HEK293 (cell line): ENCODE measurements around the gene PRDM5.

Source experiments
- CTCF ChIA-PET: fragments of 350-600 bp; formaldehyde crosslinking; extraction: SDS; loops from one replicate; lab custom pipeline; 2021; ENCODE audit warnings: antibody characterized with exemption; lab: Yijun Ruan, JAX
- POLR2A ChIA-PET: fragments of 300-600 bp; formaldehyde crosslinking; extraction: SDS; loops from one replicate; lab custom pipeline; 2020; ENCODE audit warnings: antibody characterized with exemption, inconsistent platforms; lab: Yijun Ruan, JAX
- H3K27ac ChIP-seq: fragments of 200-500 bp; sonication (Bioruptor generic); 2 replicates; pipeline ENCODE4 v1.5.1; 2014; ENCODE audit warnings: low read depth, low read length, control low read depth, inconsistent platforms; ENCODE audit errors: extremely low read depth
- H3K36me3 ChIP-seq, 2 experiments: fragments of 200-500 bp in 1 of 2; sonication (Bioruptor generic) in 1 of 2; 1 replicate in 1 of 2; 2 replicates in 1 of 2; pipeline ENCODE4 v1.5.1; 2014 to 2017; ENCODE audit warnings: inconsistent platforms in 2 of 2, low read length in 2 of 2; ENCODE audit not compliant: control insufficient read depth in 2 of 2, insufficient read depth in 1 of 2
- H3K4me1 ChIP-seq: fragments of 200-500 bp; sonication (Bioruptor generic); 2 replicates; pipeline ENCODE4 v1.5.1; 2014; ENCODE audit warnings: mild to moderate bottlenecking, low read length, inconsistent platforms; ENCODE audit not compliant: control insufficient read depth, insufficient read depth
- H3K4me3 ChIP-seq: 2 replicates; pipeline ENCODE4 v1.5.1; 2011; ENCODE audit warnings: low read depth, mild to moderate bottlenecking, control low read depth, low read length, moderate library complexity
- H3K9me3 ChIP-seq: fragments of 200-500 bp; sonication (Bioruptor generic); 2 replicates; pipeline ENCODE4 v1.5.1; 2014; ENCODE audit warnings: low read depth, low read length, inconsistent platforms; ENCODE audit not compliant: control insufficient read depth, insufficient read depth
- BCL11A ChIP-seq: fragments of 450-650 bp; formaldehyde crosslinking; IDR thresholded peaks from 2 replicates; pipeline ENCODE4 v1.5.1; 2016; ENCODE audit warnings: low read depth, missing biosample characterization, missing genetic modification characterization
- ELK4 ChIP-seq: IDR thresholded peaks from 2 replicates; pipeline ENCODE4 v1.6.1; 2011; ENCODE audit warnings: mild to moderate bottlenecking, low read depth, low read length, borderline replicate concordance
- PBX3 ChIP-seq: sonication (generic); formaldehyde crosslinking; IDR thresholded peaks from 2 replicates; pipeline ENCODE4 v1.8.1; 2022; ENCODE audit warnings: mild to moderate bottlenecking, moderate library complexity, missing genetic modification reagents
- PRDM1 ChIP-seq: fragments of 450-650 bp; formaldehyde crosslinking; IDR thresholded peaks from 2 replicates; pipeline ENCODE4; 2016; ENCODE audit warnings: missing biosample characterization, missing genetic modification characterization
- SALL2 ChIP-seq: fragments of 450-650 bp; formaldehyde crosslinking; IDR thresholded peaks from 2 replicates; pipeline ENCODE4 v1.5.0; 2017; ENCODE audit warnings: missing biosample characterization, mild to moderate bottlenecking, missing genetic modification characterization, borderline replicate concordance
- WT1 ChIP-seq: fragments of 450-650 bp; formaldehyde crosslinking; IDR thresholded peaks from 2 replicates; pipeline ENCODE4 v1.5.1; 2016; ENCODE audit warnings: missing biosample characterization, missing genetic modification characterization
- YY2 ChIP-seq: fragments of 450-650 bp; formaldehyde crosslinking; IDR thresholded peaks from 2 replicates; pipeline ENCODE4 v1.5.1; 2016; ENCODE audit warnings: missing biosample characterization, missing genetic modification characterization
- ZBTB48 ChIP-seq: fragments of 450-650 bp; formaldehyde crosslinking; IDR thresholded peaks from 2 replicates; pipeline ENCODE4 v1.5.1; 2016; ENCODE audit warnings: missing biosample characterization, missing genetic modification characterization
- ZIC2 ChIP-seq: fragments of 450-650 bp; formaldehyde crosslinking; IDR thresholded peaks from 2 replicates; pipeline ENCODE4 v1.5.1; 2016; ENCODE audit warnings: missing biosample characterization, missing genetic modification characterization
- ZNF175 ChIP-seq: fragments of 450-650 bp; formaldehyde crosslinking; IDR thresholded peaks from 2 replicates; pipeline ENCODE4 v1.5.1; 2016; ENCODE audit warnings: missing biosample characterization, missing genetic modification characterization
- ZNF221 ChIP-seq: fragments of 450-650 bp; formaldehyde crosslinking; IDR thresholded peaks from 2 replicates; pipeline ENCODE4 v1.5.1; 2017; ENCODE audit warnings: missing biosample characterization, missing genetic modification characterization, borderline replicate concordance
- ZNF223 ChIP-seq: fragments of 450-650 bp; formaldehyde crosslinking; IDR thresholded peaks from 2 replicates; pipeline ENCODE4 v1.5.1; 2016; ENCODE audit warnings: missing biosample characterization, missing genetic modification characterization
- ZNF280C ChIP-seq: fragments of 450-650 bp; formaldehyde crosslinking; IDR thresholded peaks from 2 replicates; pipeline ENCODE4 v1.5.1; 2016; ENCODE audit warnings: missing biosample characterization, missing genetic modification characterization
- ZNF350 ChIP-seq: fragments of 450-650 bp; formaldehyde crosslinking; IDR thresholded peaks from 2 replicates; pipeline ENCODE4 v1.5.0; 2017; ENCODE audit warnings: missing biosample characterization, mild to moderate bottlenecking, missing genetic modification characterization
- ZNF366 ChIP-seq: fragments of 450-650 bp; formaldehyde crosslinking; conservative IDR thresholded peaks from 2 replicates; pipeline ENCODE4 v1.5.1; 2016; ENCODE audit warnings: missing biosample characterization, missing genetic modification characterization
- ZNF433 ChIP-seq: fragments of 450-650 bp; formaldehyde crosslinking; IDR thresholded peaks from 2 replicates; pipeline ENCODE4 v1.5.1; 2016; ENCODE audit warnings: missing biosample characterization, missing genetic modification characterization, low read depth
- ZNF488 ChIP-seq: fragments of 450-650 bp; formaldehyde crosslinking; IDR thresholded peaks from 2 replicates; pipeline ENCODE4 v1.5.1; 2016; ENCODE audit warnings: missing biosample characterization, missing genetic modification characterization
- ZNF521 ChIP-seq: fragments of 450-650 bp; formaldehyde crosslinking; IDR thresholded peaks from 2 replicates; pipeline ENCODE4 v1.5.1; 2017; ENCODE audit warnings: missing biosample characterization, mild to moderate bottlenecking, missing genetic modification characterization
- ZNF548 ChIP-seq: fragments of 450-650 bp; formaldehyde crosslinking; IDR thresholded peaks from 2 replicates; pipeline ENCODE4 v1.5.1; 2016; ENCODE audit warnings: missing biosample characterization, missing genetic modification characterization
- ZNF692 ChIP-seq: fragments of 450-650 bp; formaldehyde crosslinking; IDR thresholded peaks from 2 replicates; pipeline ENCODE4 v1.5.1; 2016; ENCODE audit warnings: missing biosample characterization, missing genetic modification characterization
- ZNF785 ChIP-seq: fragments of 450-650 bp; formaldehyde crosslinking; IDR thresholded peaks from 2 replicates; pipeline ENCODE4 v1.5.1; 2016; ENCODE audit warnings: missing biosample characterization, missing genetic modification characterization
- ZSCAN16 ChIP-seq: fragments of 450-650 bp; formaldehyde crosslinking; IDR thresholded peaks from 2 replicates; pipeline ENCODE4 v1.5.1; 2016; ENCODE audit warnings: missing biosample characterization, missing genetic modification characterization

Gene PRDM5

GRCh38 chr4:120865985-120866384 is 56.5 kb downstream of the PRDM5 start:
- CTCF ChIA-PET = no interaction called here

GRCh38 chr4:120864969-120865368 is 57.6 kb downstream of the PRDM5 start:
- CTCF ChIA-PET = no interaction called here
- TF ChIP-seq BCL11A (tag by site-specific recombination) (no peak), YY2 (tag by site-specific recombination) (no peak), ZSCAN16 (tag by site-specific recombination) (no peak), ZIC2 (no peak), ZNF280C (tag by site-specific recombination) (no peak), ZNF548 (tag by site-specific recombination) (no peak), ZNF433 (no peak), ZBTB48 (tag by site-specific recombination) (no peak), WT1 (tag by site-specific recombination) (no peak), PBX3 (CRISPR knock-in tag) (no peak)
- TF ChIP-seq, all 188 proteins: peak for 0
- Histone ChIP-seq H3K9me3 (no peaks in the 10 kb centered on the region), H3K4me3 (no peak overlapping the region), H3K4me1 (no peaks in the 10 kb centered on the region), H3K27ac (no peak overlapping the region), H3K36me3 (no peaks in the 10 kb centered on the region)
- POLR2A ChIA-PET = no interaction called here

More at GRCh38 chr4:120865985-120866384, 56.5 kb downstream of the PRDM5 start:
- no peak overlapping the region for H3K4me3 ChIP-seq
- TF ChIP-seq ZNF350 (tag by site-specific recombination) (no peak), ZNF521 (tag by site-specific recombination) (no peak), ZNF366 (tag by site-specific recombination) (no peak), ZNF175 (tag by site-specific recombination) (no peak), PRDM1 (tag by site-specific recombination) (no peak), ZNF223 (tag by site-specific recombination) (no peak), SALL2 (tag by site-specific recombination) (no peak), ZNF785 (tag by site-specific recombination) (no peak), ZNF488 (tag by site-specific recombination) (no peak), ZNF692 (tag by site-specific recombination) (no peak), ELK4 (no peak), ZNF221 (tag by site-specific recombination) (no peak)
- no peaks in the 10 kb centered on the region for H3K4me1 ChIP-seq
- H3K36me3 ChIP-seq = no peaks in the 10 kb centered on the region
- H3K9me3 ChIP-seq = no peaks in the 10 kb centered on the region
- H3K27ac ChIP-seq = no peak overlapping the region
- POLR2A ChIA-PET = no interaction called here
